Fibroblast of mammary gland (primary cell): ENCODE measurements around the gene PDGFA.

Experiments used
- DNase-seq: peaks from one replicate; pipeline ENCODE4 v3.0.0-alpha.2; 2010; ENCODE audit warnings: low read depth
- H3K4me3 ChIP-seq: 2 replicates; pipeline ENCODE4 v1.5.1; 2011; ENCODE audit warnings: low read depth, mild to moderate bottlenecking, low read length, moderate library complexity; ENCODE audit not compliant: control insufficient read depth
- TF ChIP-seq, protein P1 (sequence below): conservative IDR thresholded peaks from 2 replicates; pipeline ENCODE4 v1.5.1; 2011; ENCODE audit warnings: low read depth, low read length, inconsistent platforms; ENCODE audit not compliant: control insufficient read depth, insufficient read depth

PDGFA gene

DNA sequence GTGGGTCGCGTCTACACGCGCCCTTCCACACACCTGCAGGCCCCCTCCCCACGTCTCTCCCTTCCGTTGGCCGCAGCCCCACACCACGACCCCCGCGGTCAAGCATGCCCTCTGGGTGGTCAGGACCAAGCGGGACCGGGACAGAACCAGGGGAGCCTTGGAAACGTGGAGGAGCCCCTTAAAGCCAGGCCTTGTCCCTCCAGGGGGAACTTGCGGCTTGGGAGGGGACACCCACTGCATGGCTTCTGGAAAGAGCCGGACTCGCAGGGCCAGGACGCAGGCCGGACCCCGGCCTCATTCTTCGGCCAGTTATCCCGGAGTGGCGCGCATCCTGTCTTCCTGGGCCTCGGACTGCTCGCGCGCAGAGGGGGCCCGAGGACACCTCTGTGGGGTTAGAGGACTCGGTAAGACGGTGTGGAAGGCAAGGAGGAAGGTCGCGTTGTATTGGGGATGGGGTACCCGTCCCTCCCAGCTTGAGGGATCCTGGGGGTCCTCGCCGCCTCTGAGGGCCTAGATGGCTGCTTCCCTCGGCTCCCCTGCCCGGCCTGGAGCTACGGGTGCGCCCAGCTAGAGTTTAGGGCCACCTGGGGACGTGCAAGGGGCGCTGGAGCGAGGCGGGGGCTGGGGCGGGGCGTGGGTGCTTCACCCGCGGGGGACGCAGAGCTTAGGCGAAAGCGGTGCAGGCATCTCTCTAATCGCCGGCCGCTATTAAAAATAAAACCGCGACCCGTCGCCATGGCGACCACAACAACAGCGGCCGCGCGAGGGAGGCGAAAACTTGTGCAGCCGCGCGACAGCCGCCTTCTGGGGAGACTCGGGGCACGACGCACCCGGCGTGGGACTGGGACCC lies 1.8 kb upstream of the PDGFA start:
- peak; percentile 19 for DNase-seq
- no peak overlapping the region for H3K4me3 ChIP-seq
- TF ChIP-seq, protein P1, sequence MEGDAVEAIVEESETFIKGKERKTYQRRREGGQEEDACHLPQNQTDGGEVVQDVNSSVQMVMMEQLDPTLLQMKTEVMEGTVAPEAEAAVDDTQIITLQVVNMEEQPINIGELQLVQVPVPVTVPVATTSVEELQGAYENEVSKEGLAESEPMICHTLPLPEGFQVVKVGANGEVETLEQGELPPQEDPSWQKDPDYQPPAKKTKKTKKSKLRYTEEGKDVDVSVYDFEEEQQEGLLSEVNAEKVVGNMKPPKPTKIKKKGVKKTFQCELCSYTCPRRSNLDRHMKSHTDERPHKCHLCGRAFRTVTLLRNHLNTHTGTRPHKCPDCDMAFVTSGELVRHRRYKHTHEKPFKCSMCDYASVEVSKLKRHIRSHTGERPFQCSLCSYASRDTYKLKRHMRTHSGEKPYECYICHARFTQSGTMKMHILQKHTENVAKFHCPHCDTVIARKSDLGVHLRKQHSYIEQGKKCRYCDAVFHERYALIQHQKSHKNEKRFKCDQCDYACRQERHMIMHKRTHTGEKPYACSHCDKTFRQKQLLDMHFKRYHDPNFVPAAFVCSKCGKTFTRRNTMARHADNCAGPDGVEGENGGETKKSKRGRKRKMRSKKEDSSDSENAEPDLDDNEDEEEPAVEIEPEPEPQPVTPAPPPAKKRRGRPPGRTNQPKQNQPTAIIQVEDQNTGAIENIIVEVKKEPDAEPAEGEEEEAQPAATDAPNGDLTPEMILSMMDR = no peak

DNA sequence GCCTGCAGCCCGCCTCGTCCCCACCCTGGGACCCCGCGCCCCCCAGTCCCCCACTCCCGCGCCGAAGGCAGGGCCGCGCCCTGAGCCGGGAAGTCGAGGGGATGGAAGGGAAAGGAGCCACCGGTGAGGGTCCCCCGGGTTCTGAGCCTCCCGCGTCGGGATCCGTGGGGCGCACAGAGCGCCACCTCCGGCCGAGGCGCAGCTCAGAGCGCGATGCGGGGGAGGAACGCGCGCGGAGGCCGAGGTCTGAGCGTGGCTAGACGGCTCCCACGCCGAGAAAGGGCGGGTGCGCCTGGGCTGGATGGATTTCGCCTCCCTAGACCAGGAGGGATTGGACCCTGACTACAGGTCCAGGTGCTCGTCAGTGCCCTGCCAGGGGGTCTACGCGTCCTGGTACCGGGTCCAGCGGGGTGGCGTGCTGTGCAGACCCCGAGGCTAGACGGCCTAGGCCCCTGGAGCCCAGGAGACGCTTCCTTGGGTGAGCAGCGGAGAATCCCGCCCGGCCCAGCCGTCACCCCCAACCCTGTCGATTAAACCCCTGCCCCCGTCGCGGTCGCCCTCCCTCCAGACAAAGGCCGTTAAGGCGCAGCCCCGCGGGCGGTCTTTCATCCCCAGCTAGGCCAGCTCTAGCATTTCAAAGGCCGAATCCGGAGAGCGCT lies 986 bp upstream of the PDGFA start:
- H3K4me3 ChIP-seq = no peak overlapping the region

DNA sequence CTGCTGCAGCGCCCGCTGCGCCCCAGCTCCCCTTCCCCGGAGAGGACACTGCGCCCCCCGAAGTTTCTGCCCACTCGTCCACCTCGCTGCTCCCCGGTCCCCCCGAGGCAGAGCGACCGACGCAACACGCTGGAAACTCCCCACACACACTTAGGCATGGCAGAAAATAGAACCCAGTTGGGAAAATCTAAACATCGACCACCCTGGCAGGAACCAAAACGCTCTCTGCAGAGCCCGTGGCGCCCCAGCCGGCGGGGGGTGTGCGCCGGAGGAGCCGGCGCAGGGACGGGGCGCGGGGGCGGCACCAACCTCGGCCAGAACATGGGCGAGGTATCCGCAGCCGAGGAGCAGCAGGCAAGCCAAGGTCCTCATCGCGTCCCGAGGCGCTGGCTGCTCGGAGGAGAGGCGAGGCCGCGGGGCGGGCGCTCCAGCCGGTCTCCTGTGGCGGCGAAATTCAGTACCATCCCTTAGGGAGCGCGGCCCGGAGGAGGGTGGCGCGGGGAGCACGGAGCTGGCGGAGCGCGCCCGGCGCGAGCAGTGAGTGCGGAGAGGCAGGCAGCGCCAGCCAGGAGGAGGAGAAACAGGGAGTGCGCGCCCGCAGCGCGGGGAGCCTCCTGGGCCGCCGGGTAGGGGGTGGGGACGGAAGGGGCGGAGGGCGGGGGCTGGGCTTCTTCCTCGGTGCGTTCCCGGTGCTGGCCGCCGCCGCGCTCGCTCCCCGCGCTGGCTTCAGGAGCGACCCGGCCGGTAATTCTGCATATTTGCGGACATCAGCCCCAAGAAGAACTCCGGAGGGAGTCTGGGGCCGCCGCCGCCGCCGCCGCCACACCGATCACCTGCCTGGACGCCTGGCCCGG lies 789 bp downstream of the PDGFA start:
- H3K4me3 ChIP-seq = peak overlapping the region; percentile 40
- DNase-seq = peak; percentile 55
- TF ChIP-seq, protein P1 = no peak

More for the DNA sequence above, 986 bp upstream of the PDGFA start:
- DNase-seq = no peak
- TF ChIP-seq, protein P1 = no peak

DNA sequence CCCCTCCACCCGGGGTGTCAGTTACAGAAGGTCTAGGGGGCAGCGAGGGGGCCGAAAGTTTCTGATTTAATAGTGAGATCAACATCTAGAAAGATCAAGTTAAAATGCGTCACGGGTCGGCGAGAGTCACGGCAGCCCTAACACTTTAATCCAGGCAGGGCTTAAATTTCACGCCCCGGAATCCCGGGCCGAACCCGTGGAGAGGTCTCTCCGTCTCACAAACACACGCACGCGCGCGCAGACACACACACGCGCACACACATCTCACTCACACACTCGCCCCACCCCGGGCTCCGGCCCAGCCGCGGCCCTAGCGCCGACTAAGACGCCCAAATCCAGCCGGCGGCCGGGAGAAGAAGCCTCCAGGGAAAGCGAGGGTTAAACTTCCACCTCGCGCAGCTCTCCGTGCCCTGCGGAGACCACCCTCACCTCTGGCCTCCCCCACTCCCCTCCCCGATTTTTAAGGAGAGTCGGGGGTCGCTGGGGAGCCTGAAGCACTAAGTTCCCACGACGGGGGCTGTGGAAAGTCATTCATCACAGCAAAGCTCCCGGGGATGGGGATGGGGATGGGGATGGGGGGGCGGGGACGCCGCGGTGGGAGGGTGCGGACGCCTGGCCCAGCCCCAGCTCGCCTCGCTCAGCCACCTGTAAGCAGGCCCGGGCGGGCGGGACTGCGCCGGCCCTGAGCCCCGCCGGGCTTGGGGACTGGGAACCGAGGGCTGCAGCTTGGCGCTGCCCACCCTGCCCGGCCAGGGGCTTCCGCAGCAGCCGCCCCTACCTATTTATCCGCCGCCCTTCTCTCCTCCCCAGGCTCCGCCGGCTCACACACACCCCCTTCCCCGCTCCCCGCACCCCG lies 1.6 kb downstream of the PDGFA start:
- DNase-seq = peak; percentile 49
- TF ChIP-seq, protein P1 = no peak
- H3K4me3 ChIP-seq = peak overlapping the region; percentile 40

DNA sequence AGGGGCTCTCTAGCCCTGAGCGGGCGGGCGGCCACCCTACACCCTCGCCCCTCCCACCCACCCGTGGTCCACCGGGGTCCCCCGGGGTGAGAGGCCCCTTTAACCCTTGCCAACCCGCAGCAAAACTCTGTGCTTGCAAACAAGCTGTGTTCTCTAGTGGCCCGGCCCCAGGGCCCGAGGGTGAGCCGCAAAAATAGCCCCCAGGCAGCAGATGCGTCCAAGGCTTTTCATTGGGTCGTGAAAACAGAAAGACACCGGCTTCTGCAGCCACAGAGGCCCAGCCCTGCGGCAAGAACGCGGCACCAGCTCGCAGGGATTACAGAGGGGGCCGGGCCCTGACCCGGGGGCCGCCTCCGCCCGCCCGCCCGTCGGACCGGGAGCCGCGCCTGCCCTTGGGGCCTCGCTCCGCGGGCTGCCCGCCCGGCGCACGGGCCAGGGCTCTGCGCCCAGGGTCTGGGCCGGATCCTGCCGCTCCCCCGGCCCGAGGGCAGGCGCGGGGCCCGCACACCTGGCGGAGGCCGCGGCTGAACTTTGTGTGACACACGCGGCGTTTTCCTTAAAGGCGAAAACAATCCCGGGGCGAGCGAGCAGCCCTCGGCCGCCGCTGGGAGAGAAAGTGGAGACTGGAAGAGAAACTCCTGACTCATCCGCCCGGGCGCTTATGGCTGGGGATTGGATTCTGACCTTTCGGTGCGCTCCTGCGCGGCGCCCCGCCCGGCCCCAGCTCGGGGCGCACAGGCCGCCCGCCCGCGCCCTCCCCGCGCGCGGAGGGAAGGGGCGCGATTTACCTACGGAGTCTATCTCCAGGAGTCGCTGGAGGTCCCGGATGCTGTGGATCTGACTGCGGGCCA lies 2.8 kb downstream of the PDGFA start:
- TF ChIP-seq, protein P1 = no peak
- H3K4me3 ChIP-seq = peak overlapping the region; percentile 16
- DNase-seq = peak; percentile 77
